Stimulated activated CD4-positive, alpha-beta T cell treated with anti-CD3 and anti-CD28 coated beads, Interleukin-12 subunit alpha, Interleukin-12 subunit beta, amount 100 ng/mL, for 24 hours (primary cell): ENCODE data around the gene KIF16B.
"Not testable (repeated sequence)": the region's sequence is repeated elsewhere in the genome, so short reads cannot be mapped to it uniquely, and the experiment has no call there.

Source experiments
- DNase-seq, 2 experiments: peaks; one replicate each; pipeline ENCODE4 v3.0.0-alpha.2; 2020; ENCODE audit warnings: low read depth in 2 of 2

Gene KIF16B

GRCh38 chr20:16573001-16573965 lies at the start of gene KIF16B:
Gene KIF16B (minus strand): TSS chr20:16573448. CDS start chr20:16573275, 173 bp downstream.
- DNase-seq: peak; percentile 78 to 85

- no peak for DNase-seq
Observed at GRCh38 chr20:16622501-16622900, 49.3 kb upstream of the KIF16B start.

GRCh38 chr20:16621435-16622141 lies 48.3 kb upstream of the KIF16B start:
- DNase-seq: no peak

- no peak for DNase-seq
Observed at GRCh38 chr20:16620961-16621360, 47.7 kb upstream of the KIF16B start.

- DNase-seq: no peak
Observed at GRCh38 chr20:16619953-16620352, 46.7 kb upstream of the KIF16B start.

- no peak for DNase-seq
Observed at GRCh38 chr20:16617056-16617455, 43.8 kb upstream of the KIF16B start.

- no peak for DNase-seq
Observed at GRCh38 chr20:16616317-16616716, 43.1 kb upstream of the KIF16B start.

- DNase-seq: no peak
Observed at GRCh38 chr20:16615199-16615598, 42.0 kb upstream of the KIF16B start.

GRCh38 chr20:16613954-16614353 lies 40.7 kb upstream of the KIF16B start:
- DNase-seq: no peak

- DNase-seq: no peak
Observed at GRCh38 chr20:16612706-16613105, 39.5 kb upstream of the KIF16B start.

GRCh38 chr20:16611817-16612216 lies 38.6 kb upstream of the KIF16B start:
- no peak for DNase-seq

- no peak for DNase-seq
Observed at GRCh38 chr20:16609066-16609465, 35.8 kb upstream of the KIF16B start.

GRCh38 chr20:16608277-16608650 lies 35.0 kb upstream of the KIF16B start:
- DNase-seq: no peak

GRCh38 chr20:16607364-16608276 lies 34.4 kb upstream of the KIF16B start:
- DNase-seq: no peak

GRCh38 chr20:16606468-16607070 lies 33.3 kb upstream of the KIF16B start:
- DNase-seq: no peak

- no peak for DNase-seq
Observed at GRCh38 chr20:16601047-16601446, 27.8 kb upstream of the KIF16B start.

- DNase-seq: no peak
Observed at GRCh38 chr20:16599257-16599656, 26.0 kb upstream of the KIF16B start.

GRCh38 chr20:16596991-16597390 lies 23.7 kb upstream of the KIF16B start:
- DNase-seq: no peak

GRCh38 chr20:16596404-16596803 lies 23.2 kb upstream of the KIF16B start:
- DNase-seq: not testable (repeated sequence)

- DNase-seq: no peak
Observed at GRCh38 chr20:16595376-16595775, 22.1 kb upstream of the KIF16B start.

- DNase-seq: no peak
Observed at GRCh38 chr20:16590041-16590633, 16.9 kb upstream of the KIF16B start.
